Mononuclear cell (primary cell): ENCODE results near the gene TBC1D4. TPM values are rescaled to one million over a fixed set of nuclear protein-coding genes. Genes with fewer than 3 reads are reported as not detected.
"Not testable (repeated sequence)": the region's sequence is repeated elsewhere in the genome, so short reads cannot be mapped to it uniquely, and the experiment has no call there.

ENCODE experiments used
- H3K27me3 ChIP-seq: 2 replicates; pipeline ENCODE4 v1.6.0; 2011; ENCODE audit warnings: low read length, control low read depth; ENCODE audit not compliant: insufficient read depth
- H3K4me1 ChIP-seq: 2 replicates; pipeline ENCODE4 v1.5.1; 2011; ENCODE audit warnings: mild to moderate bottlenecking, low read length, control low read depth; ENCODE audit not compliant: insufficient read depth
- H3K4me3 ChIP-seq: 2 replicates; pipeline ENCODE4 v1.5.1; 2011; ENCODE audit warnings: mild to moderate bottlenecking, low read length, moderate library complexity
- H3K9me3 ChIP-seq: 2 replicates; pipeline ENCODE4 v1.5.1; 2011; ENCODE audit warnings: low read depth, mild to moderate bottlenecking, control low read depth, low read length
- total RNA-seq: library from RNA; depleted of rRNA; stranded (reverse); fragments of >200 nt; gene quantifications from one replicate; pipeline ENCODE4 v1.2.3, GENCODE V29; 2012

Gene TBC1D4
- total RNA-seq, 1 donor = 34.5 TPM

DNA sequence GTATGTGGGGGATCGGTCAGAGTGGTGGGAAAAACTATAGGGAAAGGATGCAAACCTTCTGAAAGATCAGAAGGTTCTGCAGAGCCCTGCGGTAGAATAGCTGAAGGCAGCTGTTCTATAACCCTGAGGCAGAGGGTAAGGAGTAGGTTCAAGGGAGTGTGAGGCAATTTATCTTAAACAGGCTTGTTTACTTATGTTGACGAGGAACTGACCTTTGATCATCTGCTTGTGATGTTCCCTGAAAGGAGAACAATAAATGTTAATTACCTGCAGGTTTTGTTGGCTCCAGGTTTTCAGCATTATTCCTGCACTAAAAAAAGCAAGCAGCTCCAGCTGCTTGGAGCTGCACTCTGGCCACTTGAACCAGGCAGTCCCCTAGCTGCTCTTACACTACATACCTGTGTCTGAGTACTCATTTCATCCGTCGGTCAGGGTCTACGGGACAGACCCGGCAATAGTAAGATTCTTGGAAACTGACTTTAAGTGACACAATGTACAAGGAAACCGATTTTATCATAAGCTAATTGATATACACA is 202.1 kb downstream of the TBC1D4 start:
- Histone ChIP-seq H3K4me3 (no peak overlapping the region), H3K4me1 (no peaks in the 10 kb centered on the region), H3K27me3 (no peaks in the 10 kb centered on the region), H3K9me3 (no peaks in the 10 kb centered on the region)

DNA sequence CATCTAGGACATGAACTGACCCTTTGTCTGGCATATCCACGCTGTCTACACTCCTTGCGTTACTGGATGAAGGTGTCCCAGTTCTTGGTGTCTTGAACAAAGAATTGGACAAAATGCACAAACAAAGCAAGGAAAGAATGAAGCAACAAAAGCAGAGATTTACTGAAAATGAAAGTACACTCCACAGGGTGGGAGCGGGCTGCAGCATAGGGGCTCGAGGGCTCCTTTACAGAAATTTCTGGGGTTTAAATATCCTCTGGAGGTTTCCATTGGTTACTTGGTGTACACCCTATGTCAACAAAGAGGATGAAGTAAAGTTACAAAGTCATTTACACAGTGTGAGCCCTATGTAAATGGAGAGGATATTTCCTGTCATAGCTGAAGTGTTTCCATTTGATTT is 208.3 kb downstream of the TBC1D4 start:
- H3K9me3 ChIP-seq, H3K27me3 ChIP-seq, H3K4me3 ChIP-seq, H3K4me1 ChIP-seq: not testable (repeated sequence)

DNA sequence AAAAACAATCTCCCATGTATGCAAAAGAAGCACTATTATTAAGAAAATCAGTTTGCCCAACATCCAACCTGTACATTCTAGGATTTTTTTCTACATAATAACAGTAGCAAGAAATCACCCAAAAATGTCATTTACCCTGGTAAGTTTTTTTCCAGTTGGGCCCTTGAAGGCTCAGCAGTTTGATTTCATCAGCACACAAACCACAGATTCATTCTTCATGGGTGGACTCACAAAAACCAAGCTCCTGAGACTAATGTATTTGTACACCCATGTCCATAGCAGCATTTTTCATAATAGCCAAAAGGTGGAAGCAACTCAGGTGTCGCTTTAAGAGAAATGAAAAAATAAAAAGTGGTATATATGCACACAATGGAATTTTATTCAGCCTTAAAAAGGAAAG is 210.1 kb downstream of the TBC1D4 start:
- Histone ChIP-seq H3K4me3 (no peak overlapping the region), H3K9me3 (no peaks in the 10 kb centered on the region), H3K4me1 (no peaks in the 10 kb centered on the region), H3K27me3 (no peaks in the 10 kb centered on the region)

DNA sequence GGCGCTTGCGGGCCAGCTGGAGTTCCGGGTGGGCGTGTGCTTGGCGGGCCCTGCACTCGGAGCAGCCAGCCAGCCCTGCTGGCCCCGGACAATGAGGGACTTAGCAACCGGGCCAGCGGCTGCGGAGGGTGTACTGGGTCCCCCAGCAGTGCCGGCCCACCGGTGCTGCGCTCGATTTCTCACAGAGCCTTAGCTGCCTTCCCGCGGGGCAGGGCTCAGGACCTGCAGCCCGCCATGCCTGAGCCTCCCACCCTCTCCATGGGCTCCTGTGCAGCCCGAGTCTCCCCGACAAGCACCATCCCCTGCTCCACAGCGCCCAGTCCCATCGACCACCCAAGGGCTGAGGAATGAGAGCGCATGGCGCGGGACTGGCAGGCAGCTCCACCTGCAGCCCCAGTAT is 213.5 kb downstream of the TBC1D4 start:
- not testable (repeated sequence) for H3K27me3 ChIP-seq, H3K4me3 ChIP-seq, H3K9me3 ChIP-seq, H3K4me1 ChIP-seq

DNA sequence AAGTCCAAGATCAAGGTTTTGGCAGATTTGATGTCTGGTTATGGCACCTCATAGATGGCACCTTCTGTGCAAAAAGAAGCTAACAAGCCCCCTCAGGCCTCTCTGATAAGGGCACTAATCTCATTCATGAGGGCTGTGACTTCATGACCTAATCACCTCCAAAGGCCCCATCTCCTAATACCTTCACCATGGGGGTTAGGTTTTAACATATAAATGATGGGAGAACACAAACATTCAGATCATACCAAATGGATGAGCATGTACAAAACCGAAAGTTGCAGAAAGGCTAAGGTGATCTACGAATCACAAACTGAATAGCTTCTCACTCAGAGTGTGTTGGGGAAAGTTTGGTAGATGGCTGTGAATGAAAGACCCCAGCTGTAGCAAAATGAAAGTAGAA is 217.4 kb downstream of the TBC1D4 start:
- no peaks in the 10 kb centered on the region for H3K27me3 ChIP-seq
- no peak overlapping the region for H3K4me3 ChIP-seq
- no peaks in the 10 kb centered on the region for H3K4me1 ChIP-seq
- no peaks in the 10 kb centered on the region for H3K9me3 ChIP-seq

DNA sequence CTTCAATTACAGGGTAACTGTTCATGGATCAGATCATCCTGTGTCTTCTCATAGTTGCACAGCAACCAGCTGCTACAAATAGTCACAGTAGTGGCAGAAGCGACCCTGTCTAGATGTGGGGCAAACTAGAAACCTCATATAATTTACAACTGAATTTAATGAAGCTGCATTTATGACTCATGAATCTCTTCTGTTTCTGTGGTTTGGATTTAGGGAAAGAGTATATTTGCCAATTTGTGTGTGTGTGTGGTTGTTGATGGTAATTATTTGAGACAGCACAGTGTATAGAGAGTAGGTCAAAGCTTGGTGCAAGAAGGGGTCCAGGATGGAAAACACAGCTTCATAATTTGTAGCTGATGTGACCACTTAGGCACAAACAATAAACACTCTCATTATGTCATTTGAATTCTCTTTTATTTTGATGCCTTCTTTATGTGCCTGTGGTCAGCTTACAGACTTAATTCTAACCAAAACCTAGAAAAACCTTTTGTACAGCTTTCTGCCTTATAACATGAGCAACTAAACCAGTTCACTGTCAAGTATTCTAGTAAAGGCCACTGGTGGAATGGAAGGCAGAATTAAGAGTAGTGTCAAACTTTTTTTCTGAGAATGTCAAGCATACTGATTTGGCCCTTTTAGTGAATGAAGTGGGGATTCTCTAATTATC is 218.1 kb downstream of the TBC1D4 start:
- no peaks in the 10 kb centered on the region for H3K4me1 ChIP-seq
- no peak overlapping the region for H3K4me3 ChIP-seq
- no peaks in the 10 kb centered on the region for H3K9me3 ChIP-seq
- no peaks in the 10 kb centered on the region for H3K27me3 ChIP-seq

DNA sequence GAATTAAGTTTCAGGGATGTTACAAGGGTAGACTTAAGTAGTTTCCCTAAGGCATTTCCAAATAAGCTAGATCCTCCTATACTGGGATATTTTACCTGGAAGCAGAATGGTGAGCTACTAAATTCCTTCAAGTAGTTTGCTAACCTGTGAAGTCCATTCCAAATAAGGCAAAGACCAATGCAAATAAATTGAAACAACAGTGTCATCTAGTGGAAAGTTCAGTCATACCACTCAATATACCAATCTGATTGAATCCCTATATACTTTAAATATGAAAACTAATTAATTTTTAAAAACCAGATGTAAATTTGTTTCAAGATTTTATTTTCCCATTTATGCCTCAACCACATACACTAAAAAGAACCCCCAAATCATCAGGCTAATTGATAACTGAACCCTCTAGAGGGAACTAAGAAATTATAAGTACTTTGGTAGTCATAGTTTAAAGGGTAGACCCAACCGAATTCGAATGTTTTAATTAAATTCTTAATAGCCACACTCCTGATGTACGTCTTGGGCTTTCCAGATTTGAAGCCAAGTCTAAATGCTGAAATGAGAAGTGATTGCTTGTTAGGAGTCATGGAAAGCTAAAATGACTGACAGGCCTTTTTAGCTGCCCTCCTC is 223.7 kb downstream of the TBC1D4 start:
- Histone ChIP-seq H3K27me3 (peaks cover 6% of the 10 kb centered on the region), H3K4me1 (no peaks in the 10 kb centered on the region), H3K9me3 (no peaks in the 10 kb centered on the region), H3K4me3 (no peak overlapping the region)

DNA sequence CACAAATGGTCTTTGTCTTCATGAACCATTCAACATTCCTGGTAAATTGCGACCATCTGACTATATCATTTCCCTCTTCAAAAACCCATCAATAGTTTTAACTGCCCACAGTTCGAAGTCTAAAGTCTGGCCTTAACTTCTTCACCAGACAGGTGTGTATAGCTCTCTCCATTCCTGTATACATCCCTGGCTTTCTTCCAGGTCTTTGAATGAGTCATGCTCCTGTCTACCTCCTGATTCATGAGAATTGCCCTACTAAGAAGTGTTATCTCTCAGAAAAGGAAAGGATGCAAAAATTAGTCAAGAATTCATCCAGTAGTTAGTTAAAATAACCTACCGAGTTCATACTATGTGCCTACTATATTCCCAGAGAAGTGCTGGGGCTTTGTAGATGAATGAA is 225.0 kb downstream of the TBC1D4 start:
- Histone ChIP-seq H3K9me3 (no peaks in the 10 kb centered on the region), H3K4me3 (no peak overlapping the region)

DNA sequence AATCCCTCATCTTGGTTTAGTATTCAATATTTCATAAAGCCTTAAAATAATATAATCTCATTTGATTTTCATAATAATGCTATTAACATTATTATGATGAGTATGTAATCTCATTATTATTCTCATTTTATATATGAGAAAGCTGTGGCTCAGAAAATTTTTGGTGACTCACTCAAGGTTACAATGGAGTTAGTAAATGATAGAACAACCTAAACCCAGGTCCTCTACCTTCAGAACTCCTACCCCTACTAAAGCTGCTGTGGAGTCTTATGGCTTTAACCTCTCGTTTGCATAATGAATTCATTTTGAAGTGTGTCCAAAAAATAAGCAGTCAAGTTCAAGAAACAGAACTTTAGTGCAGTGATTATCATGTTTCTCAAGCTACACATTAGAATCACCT is 226.3 kb downstream of the TBC1D4 start:
- Histone ChIP-seq H3K4me1 (no peaks in the 10 kb centered on the region), H3K4me3 (no peak overlapping the region), H3K27me3 (peaks cover 6% of the 10 kb centered on the region), H3K9me3 (no peaks in the 10 kb centered on the region)

More for the DNA sequence above, 225.0 kb downstream of the TBC1D4 start:
- H3K27me3 ChIP-seq = peaks cover 6% of the 10 kb centered on the region
- H3K4me1 ChIP-seq = no peaks in the 10 kb centered on the region

DNA sequence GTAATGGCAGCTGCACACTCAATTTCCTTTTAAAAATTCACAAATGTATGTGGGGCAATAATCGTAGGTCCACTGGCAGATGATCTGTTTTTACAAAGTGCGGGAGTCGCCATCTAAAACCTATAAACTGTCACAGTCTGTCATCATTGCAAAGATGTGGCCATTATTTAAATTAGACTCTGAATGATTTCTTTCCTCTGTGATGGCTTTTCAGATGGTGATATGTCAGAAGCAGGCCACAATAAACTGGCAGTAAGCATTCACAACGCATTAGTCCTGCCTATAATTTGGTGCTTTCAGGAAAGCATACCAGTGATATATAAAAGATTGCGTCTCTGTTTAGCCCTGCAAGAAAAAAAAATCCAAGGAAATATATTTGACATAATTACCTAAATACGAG is 226.8 kb downstream of the TBC1D4 start:
- H3K4me3 ChIP-seq = no peak overlapping the region
- H3K27me3 ChIP-seq = peaks cover 6% of the 10 kb centered on the region
- H3K9me3 ChIP-seq = no peaks in the 10 kb centered on the region
- H3K4me1 ChIP-seq = no peaks in the 10 kb centered on the region

DNA sequence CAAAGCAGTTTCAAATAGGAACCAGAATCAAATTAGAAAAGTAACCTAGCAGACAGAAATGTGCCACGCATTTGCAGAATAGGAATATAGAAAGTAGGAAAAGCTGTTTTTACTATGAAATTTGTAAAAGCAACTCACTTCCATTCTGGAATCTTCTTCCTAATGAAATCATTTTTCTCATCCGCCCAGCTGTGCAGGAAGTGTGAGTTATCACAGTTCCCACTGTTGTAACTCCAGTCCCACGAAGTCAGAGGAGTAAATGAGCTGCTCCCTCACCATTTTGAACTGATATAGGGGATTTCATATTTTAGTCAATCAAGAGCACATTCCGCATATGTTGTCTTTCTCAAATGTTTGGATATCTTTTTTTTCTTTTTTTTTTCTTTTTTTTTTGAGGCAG is 230.8 kb downstream of the TBC1D4 start:
- no peak overlapping the region for H3K4me3 ChIP-seq
- no peaks in the 10 kb centered on the region for H3K4me1 ChIP-seq
- H3K27me3 ChIP-seq = peaks cover 8% of the 10 kb centered on the region
- no peaks in the 10 kb centered on the region for H3K9me3 ChIP-seq

DNA sequence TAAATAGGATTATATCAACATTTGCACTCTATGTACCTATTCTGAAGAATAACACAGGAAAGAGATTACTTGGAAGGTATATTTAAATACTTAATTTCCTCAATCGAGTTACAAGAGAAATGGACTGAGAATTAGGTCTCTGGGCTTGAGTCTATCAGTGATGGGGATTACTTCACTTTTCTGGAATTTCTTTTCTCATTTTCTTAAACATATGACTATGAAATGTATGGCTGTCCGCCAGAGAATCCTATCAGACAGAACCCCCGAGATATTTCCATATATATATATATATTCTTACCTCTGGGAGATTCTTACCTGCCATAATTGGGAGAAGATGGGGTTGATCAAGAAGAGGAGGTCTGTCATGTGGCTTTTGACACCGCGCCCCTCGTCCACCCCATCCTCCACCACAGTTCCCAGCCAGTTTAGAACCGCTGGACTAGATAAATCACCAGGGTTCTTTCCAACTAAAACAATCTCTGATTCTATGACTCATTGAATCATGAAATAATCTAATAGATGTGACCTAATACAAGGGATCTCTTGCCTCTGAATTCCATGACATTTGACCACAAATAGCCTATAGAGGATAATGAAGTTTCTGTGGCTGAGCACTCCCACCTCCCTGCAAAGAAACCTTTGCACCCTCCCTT is 231.3 kb downstream of the TBC1D4 start:
- H3K4me1 ChIP-seq = no peaks in the 10 kb centered on the region
- H3K9me3 ChIP-seq = no peaks in the 10 kb centered on the region
- H3K4me3 ChIP-seq = no peak overlapping the region
- H3K27me3 ChIP-seq = peaks cover 8% of the 10 kb centered on the region

DNA sequence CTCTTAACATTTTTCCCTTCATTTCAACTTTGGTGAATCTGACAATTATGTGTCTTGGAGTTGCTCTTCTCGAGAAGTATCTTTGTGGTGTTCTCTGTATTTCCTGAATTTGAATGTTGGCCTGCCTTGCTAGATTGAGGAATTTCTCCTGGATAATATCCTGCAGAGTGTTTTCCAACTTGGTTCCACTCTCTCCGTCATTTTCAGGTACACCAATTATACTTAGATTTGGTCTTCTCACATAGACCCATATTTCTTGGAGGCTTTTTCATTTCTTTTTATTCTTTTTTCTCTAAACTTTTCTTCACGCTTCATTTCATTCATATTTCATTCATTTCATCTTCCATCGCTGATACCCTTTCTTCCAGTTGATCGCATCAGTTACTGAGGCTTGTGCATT is 236.4 kb downstream of the TBC1D4 start:
- H3K4me3 ChIP-seq, H3K27me3 ChIP-seq, H3K4me1 ChIP-seq, H3K9me3 ChIP-seq: not testable (repeated sequence)

DNA sequence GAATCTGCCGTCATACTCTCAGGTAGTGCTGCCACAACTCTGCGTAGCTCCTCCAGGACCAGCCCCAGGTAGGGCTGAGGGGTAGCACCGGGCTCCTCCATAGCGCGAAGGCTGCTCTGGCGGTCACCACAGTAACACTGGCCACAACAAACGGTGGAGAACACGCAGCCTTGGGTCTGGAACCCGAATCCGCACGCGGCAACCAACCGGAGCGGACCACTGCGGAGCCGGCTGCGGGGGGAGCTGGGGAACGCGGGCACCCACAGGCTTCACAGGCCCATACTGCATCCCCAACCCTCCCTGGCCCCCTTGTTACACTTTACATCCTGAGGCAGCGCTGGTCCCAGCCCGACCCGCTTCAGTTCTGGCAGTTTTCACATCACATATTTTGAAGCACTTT is 241.7 kb downstream of the TBC1D4 start:
- not testable (repeated sequence) for H3K4me1 ChIP-seq, H3K4me3 ChIP-seq, H3K9me3 ChIP-seq, H3K27me3 ChIP-seq

DNA sequence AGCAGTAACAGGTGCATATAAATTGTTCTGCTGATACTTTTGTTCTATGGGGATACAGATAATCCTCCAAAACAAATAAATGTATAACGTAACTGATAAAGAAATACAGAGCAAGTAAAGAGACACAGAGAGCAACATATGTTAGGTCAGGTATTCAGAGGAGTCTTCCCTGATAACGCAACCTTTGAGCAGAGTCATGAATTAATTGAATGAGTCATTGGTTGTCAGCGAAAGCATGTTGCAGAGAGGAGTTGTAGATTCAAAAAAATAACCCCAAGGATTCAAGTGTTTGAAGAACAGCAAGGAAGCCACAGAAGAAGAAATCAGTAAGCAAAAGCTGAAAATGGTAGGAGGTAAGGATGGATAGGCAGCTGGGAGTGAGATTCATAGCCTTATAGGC is 245.2 kb downstream of the TBC1D4 start:
- no peaks in the 10 kb centered on the region for H3K27me3 ChIP-seq
- H3K4me3 ChIP-seq = no peak overlapping the region
- no peaks in the 10 kb centered on the region for H3K9me3 ChIP-seq
- no peaks in the 10 kb centered on the region for H3K4me1 ChIP-seq
